Effector CD8-positive, alpha-beta T cell (primary cell): ENCODE measurements around the gene CFAP20DC.

Experiments
- DNase-seq: peaks from one replicate; lab custom pipeline; 2025; lab: John Stamatoyannopoulos, UW

Gene CFAP20DC

DNA sequence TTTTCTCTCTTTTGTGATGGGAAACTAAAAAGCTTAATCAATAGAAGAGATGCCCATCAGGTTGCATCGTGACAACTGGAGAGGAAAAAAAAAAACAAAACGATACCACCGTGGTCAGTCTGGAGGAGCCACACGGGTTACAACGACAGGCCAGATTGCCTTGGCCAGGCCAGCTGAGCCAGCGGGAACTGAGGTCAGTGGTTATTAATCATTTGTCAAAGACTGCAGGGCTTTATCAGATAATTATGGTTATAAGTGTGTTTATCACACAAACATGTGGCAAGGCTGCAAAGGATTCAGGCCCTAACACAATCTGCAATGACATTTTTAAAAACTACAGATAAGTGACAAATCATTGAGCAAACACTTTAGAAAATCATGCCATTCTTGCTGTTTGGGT lies 248.3 kb downstream of the CFAP20DC start:
- no peak for DNase-seq

DNA sequence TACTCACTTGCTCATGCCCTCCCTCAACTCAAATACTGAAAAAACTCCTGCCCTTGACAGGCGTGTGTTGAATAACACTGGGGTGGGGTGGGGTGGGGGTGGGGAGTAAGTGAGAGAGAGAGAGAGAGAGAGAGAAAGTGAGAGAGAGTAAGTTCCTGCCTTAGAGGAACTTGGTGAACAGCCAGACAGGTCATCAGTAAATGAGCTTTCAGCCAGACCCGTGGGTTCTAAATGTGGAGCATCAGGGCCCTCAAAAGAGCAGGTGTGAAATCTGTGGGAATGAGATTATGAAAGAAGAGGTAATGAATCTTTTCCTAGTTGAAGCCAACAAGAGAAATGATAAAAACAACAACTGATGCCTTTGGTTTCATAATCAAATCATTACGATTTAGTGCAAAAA lies 248.9 kb downstream of the CFAP20DC start:
- DNase-seq: no peak

DNA sequence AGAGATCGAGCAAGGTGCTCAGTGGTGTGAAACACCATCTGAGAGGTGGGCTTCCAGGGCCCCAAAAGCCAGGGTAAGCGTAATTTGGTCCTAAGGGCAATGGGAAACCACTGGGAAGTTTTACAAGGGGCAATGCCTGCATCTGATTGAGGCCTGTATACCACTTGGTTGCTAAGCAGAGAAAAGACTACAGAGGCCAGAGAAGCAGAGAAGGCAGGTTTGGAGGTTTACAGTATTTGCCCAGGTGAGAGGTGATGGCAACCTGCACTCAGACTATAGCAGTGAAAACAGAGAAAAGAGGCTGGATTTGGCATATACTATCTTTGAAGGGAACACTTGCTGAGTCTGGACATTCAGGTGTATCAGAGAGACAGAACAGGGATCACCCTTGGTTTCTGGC lies 249.8 kb downstream of the CFAP20DC start:
- no peak for DNase-seq

DNA sequence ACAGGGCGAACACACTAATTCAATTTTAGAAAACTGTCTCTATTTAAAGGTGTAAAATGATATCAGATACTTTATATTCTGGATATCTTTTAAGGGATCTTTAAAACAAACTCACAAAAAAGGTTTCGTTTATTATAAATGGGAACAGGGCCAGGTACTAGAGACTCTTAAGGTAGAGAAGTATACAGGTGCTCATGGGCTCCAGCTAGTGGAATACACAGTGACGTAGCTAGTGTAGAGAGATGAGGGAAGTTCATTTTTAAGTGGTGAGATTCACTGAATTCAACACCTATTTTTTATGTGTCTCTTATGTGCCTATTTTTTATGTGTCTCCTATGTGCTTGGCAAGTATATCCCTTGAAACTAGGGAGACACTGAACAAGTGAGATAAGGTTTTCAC lies 250.6 kb downstream of the CFAP20DC start:
- DNase-seq: no peak

DNA sequence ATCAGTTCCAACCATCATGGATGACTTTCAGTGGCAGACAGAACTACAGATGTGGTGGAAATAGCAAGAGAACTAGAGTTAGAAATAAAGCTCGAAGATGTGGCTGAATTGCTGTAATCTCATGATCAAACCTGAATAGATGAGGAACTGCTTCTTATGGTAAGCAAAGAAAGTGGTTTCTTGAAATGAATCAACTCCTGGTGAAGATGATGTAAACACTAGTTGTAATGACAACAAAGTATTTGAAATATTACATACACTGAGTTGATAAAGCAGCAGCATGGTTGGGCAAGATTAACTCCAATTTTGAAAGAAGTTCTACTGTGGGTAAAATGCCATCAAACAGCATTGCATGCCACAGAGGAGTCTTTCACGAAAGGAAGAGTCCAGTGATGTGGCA lies 251.5 kb downstream of the CFAP20DC start:
- no peak for DNase-seq

DNA sequence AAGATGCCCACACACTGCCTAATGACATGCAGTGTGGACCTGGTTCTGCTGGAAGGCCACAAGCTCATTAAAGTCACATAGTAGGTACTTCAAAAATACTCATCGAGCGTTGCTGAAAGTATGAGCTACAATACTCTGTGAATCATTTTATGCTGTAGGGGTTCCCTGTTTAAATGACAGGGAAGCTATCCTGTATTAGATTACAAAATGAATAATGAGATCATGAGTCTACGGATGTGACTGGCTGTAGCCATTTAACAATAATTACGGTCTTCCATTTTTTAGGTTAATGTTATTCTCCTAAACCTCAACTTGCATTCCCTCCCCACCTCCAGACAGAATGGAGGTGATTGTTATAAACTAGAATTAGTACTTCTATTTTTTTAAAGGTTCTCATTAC lies 255.1 kb downstream of the CFAP20DC start:
- DNase-seq: no peak

DNA sequence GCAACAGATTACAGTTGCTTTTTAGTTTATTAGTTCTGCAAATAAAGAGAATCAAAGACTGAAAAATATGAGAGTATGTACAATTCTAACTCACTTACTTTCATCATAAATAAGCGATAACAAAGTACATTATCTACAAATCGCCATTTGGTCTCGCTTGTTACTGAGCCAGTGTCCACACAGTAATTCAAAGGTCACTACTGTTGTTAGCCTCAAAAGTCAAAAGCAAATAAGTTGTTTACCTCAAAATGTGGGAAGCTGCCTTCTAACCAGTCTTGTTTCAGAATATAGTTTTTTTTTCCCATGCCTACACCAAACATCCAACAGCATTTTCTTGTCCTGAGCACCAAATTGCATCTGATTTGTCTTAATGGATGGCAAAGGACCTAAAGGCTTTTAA lies 255.9 kb downstream of the CFAP20DC start:
- DNase-seq: no peak

DNA sequence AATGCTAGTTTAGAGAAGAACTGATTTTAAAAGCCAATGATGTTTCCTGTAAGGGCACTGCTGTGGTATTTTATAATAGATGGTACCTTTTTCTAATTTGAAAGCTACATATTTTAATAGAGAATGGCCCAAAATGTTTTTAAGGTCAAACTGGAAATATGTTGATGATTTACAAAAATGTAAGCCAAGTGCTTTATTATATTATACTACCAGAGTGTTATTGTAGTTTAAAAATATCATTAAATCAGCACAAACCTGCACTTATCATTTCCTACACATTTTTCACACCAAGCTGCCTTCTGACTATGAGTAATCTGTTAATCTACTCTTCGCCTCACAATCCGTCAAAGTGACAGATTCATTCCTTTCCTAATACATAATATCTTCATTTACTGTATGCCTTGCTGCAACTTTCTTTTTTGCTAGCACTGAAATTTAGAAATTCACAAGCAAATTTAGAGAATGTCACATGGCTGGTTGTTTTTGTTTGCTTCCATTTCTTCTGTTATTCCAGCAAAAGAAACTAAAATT lies 256.8 kb downstream of the CFAP20DC start:
- DNase-seq: no peak

DNA sequence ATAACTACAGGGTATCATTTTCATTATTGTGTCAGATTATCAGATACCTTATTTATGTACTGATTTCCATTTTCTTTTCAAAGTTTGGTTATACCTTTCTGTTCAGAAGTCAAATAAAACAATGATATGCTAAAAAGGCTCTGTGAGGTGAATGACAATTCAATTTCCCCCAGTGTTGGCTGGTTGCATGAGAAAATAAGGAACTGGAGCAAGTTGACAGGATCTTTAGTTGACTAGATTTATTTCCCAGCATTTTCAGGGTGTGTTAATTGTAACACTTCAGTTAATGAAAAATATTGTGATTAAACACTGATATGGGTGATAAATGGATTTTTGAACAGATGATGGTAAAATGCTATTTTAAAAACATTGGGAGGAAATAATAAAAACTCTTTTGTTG lies 260.4 kb downstream of the CFAP20DC start:
- DNase-seq: no peak

DNA sequence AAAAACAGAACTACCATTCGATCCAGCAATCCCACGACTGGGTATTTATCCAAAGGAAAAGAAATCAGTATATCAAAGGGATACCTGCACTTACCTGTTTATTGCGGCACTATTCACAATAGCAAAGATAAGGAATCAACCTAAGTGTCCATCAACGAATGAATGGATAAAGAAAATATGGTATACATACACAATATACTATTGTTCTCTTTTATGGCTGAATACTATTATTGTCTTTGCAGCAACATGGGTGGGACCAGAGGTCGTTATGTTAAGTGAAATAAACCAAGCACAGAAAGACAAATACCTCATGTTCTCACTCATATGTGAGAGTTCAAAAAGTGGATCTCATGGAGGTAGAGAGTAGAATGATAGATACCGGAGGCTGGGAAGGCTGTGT lies 264.9 kb downstream of the CFAP20DC start:
- no peak for DNase-seq

DNA sequence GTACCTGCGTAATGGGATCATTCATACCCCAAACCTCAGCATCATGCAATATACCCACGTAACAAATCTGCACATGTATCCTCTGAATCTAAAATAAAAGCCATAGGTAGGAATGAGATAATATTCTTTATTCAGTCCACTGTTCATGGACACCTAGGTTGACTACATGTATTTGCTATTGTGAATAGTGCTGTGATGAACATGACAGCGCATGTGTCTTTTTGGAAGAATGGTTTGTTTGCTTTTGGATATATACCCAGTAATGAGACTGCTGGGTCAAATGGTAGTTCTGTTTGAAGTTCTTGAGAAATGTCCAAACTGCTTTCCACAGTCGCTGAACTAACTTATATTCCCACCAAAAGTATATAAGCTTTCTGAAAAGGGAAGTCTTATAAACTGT lies 265.4 kb downstream of the CFAP20DC start:
- DNase-seq: no peak

DNA sequence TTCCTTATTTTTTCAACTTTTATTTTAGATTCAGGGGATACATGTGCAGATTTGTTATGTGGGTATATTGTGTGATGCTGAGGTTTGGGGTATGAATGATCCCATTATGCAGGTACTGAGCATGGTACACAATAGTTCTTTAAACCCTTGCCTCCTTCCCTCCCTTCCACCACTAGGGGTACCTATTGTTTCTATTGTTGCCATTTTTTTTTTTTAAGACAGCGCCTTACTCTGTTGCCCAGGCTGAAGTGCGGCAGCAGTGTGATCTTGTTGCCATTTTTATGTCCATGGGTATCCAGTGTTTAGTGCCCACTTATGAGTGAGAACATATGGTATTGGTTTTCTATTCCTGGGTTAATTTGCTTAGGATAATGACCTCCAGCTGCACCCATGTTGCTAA lies 266.0 kb downstream of the CFAP20DC start:
- DNase-seq: no peak

DNA sequence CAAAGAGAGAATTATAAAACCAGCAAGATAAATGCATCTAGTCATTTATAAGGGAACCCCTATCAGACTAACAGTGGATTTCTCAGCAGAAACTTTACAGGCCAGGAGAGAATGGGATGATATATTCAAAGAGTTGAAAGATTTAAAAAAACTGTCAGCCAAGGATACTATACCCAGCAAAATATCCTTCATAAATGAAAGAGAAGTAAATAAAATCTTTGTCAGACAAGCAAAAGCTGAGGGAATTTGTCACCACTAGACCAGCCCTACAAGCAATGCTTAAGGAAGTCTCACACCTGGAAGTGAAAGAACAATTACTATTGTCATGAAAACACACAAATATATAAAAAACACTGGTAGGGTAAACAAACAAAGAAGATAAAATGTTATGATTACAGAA lies 269.9 kb downstream of the CFAP20DC start:
- no peak for DNase-seq

DNA sequence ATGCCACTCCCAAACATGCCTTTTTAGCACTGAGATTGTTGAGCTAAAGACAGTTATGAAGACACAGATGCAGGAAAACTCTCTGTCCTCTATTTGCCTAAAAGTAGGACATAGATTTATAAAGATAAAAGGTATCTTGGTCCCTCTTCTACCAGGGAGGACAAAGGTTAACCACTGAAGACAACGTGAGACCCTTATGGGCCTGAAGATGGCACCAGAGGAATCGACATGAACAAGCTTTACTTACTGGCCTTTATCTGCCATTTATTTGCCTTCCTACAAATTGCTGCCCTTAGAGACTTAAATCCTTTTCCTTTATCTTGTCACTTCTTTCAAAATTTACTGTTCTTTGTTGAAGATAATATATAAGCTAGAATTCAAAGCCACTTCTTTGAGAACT lies 273.6 kb downstream of the CFAP20DC start:
- no peak for DNase-seq

DNA sequence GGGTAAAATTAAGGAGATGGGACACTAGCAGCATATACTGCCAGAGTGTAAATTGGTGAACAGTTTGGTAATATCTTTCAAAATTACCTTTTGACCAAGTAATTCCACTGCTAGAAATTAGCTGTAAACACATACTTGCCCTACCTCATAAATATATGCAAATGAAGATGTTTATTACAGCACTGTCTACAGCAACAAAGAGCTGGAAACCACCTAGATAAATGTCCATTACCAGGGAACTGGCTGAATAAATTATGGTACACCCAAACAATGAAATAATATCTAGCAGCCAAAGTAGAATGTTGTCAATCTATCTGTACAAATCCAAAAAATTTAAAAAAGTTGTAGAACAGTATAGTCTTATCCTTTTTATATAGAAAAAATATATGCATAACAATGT lies 277.4 kb downstream of the CFAP20DC start:
- DNase-seq: no peak

DNA sequence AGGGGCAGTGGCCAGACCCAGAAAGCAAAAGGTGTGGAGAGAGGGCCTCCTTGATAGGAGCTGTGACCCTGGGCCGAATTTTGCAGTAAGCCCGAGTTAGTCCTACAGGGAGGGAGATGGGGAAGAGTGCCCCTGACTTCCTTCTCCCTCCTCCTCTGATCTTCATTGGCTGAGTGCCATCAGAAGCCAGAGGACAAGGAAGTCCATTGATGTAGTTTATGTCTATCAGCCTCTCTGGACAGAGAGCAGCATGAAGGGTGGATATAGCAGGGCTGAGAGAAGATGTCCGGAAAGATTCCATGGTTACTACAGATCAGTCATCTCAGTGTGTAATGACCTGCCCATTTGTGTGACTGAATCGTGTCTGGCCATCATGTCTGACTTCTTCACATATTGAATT lies 280.8 kb downstream of the CFAP20DC start:
- DNase-seq: no peak

DNA sequence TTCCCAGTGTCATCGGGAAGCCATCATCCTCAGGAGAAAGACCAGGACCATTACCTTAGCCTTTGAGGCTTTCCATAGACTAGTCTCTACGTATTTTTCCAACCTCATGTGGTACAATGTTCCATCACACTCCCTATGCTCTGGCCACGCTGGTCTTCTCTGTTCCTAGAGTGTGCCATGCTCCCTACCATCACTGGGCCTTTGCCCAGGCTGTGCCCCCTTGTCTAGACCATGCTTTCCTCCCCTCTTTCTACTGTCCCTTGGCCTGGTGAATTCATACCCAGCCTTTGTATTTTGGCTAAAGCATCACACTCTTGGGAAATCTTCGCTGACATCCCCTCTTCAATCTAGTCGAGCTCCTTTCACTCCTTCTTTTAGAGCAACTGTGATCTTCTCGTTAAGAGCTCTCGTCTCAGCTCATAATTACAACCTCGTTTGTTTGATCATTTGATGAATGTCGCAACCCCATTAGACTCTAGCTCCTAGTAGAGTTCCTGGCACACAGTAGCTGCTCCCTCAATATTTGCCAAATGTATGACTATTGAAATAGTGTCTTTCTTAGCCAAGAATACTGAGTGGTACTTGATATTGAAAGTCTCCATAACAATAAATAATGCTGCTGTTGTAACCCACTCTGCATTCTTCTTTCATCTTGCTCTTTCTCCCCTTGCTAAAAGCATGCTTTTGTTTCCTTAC lies 283.1 kb downstream of the CFAP20DC start:
- no peak for DNase-seq

DNA sequence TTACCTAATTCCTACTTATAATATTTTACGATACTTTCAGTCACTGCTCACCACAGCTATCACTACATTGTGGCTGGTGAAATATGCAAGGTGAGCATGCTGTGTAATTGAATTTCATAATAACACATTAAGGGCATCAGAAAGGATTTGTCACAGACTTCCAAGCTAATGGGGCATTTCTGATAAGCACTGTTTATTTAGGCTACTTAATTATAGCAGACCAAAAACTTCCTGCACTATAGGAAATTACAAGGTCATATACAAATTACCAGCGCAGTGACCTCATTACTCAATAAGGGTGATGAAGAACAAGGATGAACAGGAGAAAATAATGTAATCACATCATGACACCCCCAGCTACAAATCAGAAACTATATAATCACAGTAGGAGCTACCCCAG lies 294.7 kb downstream of the CFAP20DC start:
- DNase-seq: no peak

DNA sequence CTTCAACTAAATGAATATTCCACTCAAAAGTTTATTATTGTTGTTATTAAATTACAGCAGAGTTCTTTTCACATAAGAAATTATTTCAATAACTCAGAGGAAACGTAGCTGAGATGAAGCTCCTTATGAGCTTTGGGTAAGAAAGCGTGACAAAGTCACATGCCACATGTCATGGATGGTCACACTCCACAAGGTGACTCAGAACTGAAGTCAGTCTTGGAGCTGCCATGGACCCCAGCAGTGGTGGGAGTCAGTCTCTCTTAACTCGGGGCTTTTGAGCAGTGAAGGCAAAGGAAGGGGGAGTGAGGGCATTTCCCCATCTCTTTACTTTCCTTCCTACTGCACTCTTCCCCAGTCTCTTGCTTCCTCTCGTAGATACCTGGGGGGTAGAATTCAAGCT lies 295.8 kb downstream of the CFAP20DC start:
- DNase-seq: no peak

DNA sequence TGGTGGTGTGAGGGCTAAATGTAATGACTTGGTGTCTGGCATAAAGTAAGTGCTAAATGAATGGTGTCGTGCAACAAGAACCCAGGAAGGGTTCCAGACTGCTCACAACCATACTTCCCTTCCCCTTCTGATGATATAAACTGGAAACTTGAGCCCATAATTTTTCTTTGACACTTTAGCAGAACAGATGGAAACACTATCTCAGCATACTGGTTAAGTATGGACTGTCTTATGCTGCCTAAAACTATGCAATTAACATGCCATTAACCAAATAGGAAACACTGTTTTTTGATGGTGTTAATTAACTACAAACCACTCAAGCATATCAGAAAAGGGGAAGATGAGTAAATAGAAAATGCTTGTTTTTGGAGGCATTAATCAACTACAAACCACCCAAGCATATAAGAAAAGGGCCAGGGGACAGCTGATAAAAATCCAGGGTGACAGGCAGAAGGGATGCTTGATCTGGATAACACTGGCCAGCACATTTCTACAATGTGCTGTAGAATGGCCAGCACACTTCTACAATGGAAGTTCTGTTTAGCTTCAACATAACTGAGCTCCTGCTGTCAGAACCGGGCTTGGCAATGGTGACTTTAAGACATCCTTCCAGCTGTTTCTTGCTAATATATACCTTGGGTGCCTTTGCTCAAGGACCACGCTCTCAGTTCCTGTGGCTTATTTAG lies 297.8 kb downstream of the CFAP20DC start:
- DNase-seq: no peak

DNA sequence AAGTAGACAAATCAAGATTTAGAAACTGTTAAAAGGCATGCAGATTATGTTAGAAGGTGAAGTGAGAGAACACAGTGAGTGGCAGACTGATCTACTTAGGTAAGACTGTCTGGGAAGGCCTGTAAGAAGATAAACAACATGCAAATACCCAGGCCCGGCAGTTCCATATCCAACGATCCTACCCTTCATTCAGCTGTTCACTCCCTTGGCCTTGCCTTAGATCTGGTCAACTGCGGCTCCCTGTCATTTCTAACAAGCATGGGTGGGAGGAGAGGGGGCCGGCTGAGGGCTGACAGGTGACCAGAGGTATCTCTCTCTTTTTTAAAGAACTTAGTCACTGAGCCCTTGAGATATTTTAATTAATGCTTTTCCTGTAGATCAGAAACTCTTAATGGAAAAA lies 298.6 kb downstream of the CFAP20DC start:
- no peak for DNase-seq

DNA sequence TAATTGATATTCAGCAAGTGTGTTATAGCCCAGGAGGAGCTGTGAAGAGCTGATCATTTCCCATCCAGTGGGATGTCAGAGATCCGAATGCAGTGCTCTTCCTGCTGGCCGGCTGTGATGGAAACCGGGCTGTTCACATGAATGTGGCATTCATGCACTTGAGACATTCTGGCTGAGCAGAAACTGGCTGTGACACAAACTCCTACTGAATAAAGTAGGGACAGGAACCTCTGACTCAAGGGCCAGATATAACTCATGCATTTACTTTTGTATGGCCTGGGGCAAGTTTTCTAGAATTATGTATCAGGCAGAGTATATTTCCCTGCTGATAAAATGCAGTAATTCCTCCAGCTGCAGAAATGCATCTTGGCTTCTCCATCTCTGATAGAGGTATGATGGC lies 299.9 kb downstream of the CFAP20DC start:
- DNase-seq: no peak

DNA sequence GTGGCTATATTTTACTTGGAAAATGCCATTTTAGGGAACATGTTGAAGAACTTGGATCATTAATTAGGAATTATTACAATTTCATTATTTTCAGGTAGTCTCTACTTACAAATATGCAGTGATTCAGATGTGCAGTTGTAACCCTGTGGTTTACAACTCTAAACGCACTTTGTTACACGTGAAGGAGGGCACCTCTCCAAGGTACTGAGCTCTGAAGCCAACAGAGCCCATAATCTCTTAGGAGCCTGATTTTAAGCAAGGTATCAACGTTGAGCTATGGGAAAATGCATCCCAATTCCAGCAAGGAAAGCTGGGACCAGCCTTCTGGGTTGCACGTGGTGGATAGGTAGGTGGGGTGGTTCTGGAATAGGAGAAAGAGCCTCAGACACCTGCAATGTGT lies 301.8 kb downstream of the CFAP20DC start:
- DNase-seq: no peak

DNA sequence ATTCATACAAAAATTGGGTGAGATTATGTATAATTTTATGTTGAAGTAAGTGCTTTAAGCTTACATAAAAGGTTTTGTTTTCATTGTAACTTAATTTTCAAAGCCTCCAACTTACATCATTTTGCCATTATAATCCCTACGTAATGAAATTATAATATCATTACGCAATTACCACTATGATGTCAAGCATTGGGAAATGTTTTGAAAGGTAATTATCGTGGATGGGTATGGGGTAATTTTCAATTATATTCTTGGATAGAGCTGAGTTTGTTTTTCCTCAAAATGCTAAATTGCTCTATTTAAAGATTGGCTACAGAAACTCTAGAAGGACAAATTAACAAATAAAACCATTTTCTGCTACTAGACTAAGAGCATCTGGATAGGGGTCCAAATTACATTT lies 303.1 kb downstream of the CFAP20DC start:
- DNase-seq: no peak
